Tibial artery (tissue), 4 donors: Measurements from ENCODE around the gene BDH2.

Source experiments
- DNase-seq, 2 donors: peaks; one replicate each; pipeline ENCODE4 v3.0.0-alpha.2; 2019
- H3K27ac ChIP-seq, 2 donors: fragments of 200-600 bp; sonication (generic) in 1 of 2; 1 replicate in 1 of 2; 2 replicates in 1 of 2; pipeline ENCODE4 v1.5.1; 2018 to 2019; ENCODE audit warnings: mild to moderate bottlenecking in 1 of 2
- H3K27me3 ChIP-seq, 2 donors: fragments of 200-600 bp; sonication (generic) in 1 of 2; one replicate each; pipeline versions ENCODE4 v1.5.1 to v1.6.0; 2016 to 2019
- H3K36me3 ChIP-seq, 3 donors: fragments of 200-600 bp; sonication (generic) in 2 of 3; one replicate each; pipeline ENCODE4 v1.5.1; 2016 to 2019; ENCODE audit warnings: mild to moderate bottlenecking in 2 of 3
- H3K4me1 ChIP-seq, 4 donors: fragments of 200-600 bp; sonication (generic) in 2 of 4; 1 replicate in 3 of 4; 2 replicates in 1 of 4; pipeline ENCODE4 v1.5.1; 2016 to 2019
- H3K4me3 ChIP-seq, 2 donors: fragments of 200-600 bp; sonication (generic) in 1 of 2; 1 replicate in 1 of 2; 2 replicates in 1 of 2; pipeline ENCODE4 v1.5.1; 2018 to 2019; ENCODE audit warnings: mild to moderate bottlenecking in 2 of 2
- H3K9me3 ChIP-seq, 3 donors: fragments of 200-600 bp; sonication (generic) in 1 of 3; one replicate each; pipeline ENCODE4 v1.5.1; 2016 to 2019
- CTCF ChIP-seq, 2 experiments: fragments of 200-600 bp in 1 of 2; fragments of 450-650 bp in 1 of 2; IDR thresholded peaks; one replicate each; pipeline ENCODE4 v1.5.1; 2017 to 2019; ENCODE audit warnings: antibody characterized with exemption in 2 of 2, mild to moderate bottlenecking in 1 of 2, moderate library complexity in 1 of 2
- intact Hi-C: fragments of 100-400 bp; cut with DNase I; formaldehyde crosslinking; loops from one replicate; pipeline ENCODE4 v1.15.0; 2023; ENCODE audit warnings: low total_unique reads

The BDH2 gene

GRCh38 chr4:103099691-103100392 lies at the start of gene BDH2:
TSS of gene BDH2 (minus strand) at chr4:103099834. CDS start at chr4:103096254, 3,580 bp downstream.
- Histone ChIP-seq H3K27ac (peak within 1 kb of the TSS; percentile 75 to 81), H3K4me3 (peak within 1 kb of the TSS; percentile 54 to 56), H3K4me1 (peaks cover 0 to 35% (median 13%) of the 10 kb centered on the region in 4 donors), H3K27me3 (no peaks in the 10 kb centered on the region), H3K9me3 (no peaks in the 10 kb centered on the region), H3K36me3 (peaks cover 0 to 4% (median 3%) of the 10 kb centered on the region in 3 donors)
- peak; percentile 64 to 67 for DNase-seq
- TF ChIP-seq CTCF (IDR thresholded peaks at IDR 0.05): peak; percentile 74 to 81
- intact Hi-C loops: loop anchor here (5.0 kb wide), 1 partner anchor 53 kb away; no protein-coding TSS in a partner anchor

GRCh38 chr4:103144926-103145325 lies 45.3 kb upstream of the BDH2 start:
- intact Hi-C loops: no loop called here
- TF ChIP-seq CTCF (IDR thresholded peaks at IDR 0.05): no peak

GRCh38 chr4:103137446-103137827 lies 37.8 kb upstream of the BDH2 start:
- Histone ChIP-seq H3K4me3 (no peak overlapping the region), H3K27me3 (no peaks in the 10 kb centered on the region), H3K27ac (no peak overlapping the region), H3K36me3 (no peaks in the 10 kb centered on the region), H3K4me1 (no peaks in the 10 kb centered on the region), H3K9me3 (no peaks in the 10 kb centered on the region)
- intact Hi-C loops: no loop called here
- DNase-seq: no peak
- TF ChIP-seq CTCF (IDR thresholded peaks at IDR 0.05): no peak

More at GRCh38 chr4:103144926-103145325, 45.3 kb upstream of the BDH2 start:
- H3K36me3 ChIP-seq: no peaks in the 10 kb centered on the region
- H3K27ac ChIP-seq: no peak overlapping the region
- H3K4me1 ChIP-seq: no peaks in the 10 kb centered on the region
- no peaks in the 10 kb centered on the region for H3K9me3 ChIP-seq
- H3K27me3 ChIP-seq: no peaks in the 10 kb centered on the region
- no peak for DNase-seq
- no peak overlapping the region for H3K4me3 ChIP-seq

GRCh38 chr4:103136671-103137445 lies 37.2 kb upstream of the BDH2 start:
- no peaks in the 10 kb centered on the region for H3K27me3 ChIP-seq
- no peaks in the 10 kb centered on the region for H3K9me3 ChIP-seq
- no peaks in the 10 kb centered on the region for H3K36me3 ChIP-seq
- no peak overlapping the region for H3K27ac ChIP-seq
- no peaks in the 10 kb centered on the region for H3K4me1 ChIP-seq
- no peak for TF ChIP-seq CTCF (IDR thresholded peaks at IDR 0.05)
- intact Hi-C loops: no loop called here
- no peak for DNase-seq
- H3K4me3 ChIP-seq: no peak overlapping the region

- no peaks in the 10 kb centered on the region for H3K27me3 ChIP-seq
- no peak overlapping the region for H3K27ac ChIP-seq
- intact Hi-C loops: no loop called here
- H3K4me1 ChIP-seq: no peaks in the 10 kb centered on the region
- H3K4me3 ChIP-seq: no peak overlapping the region
- H3K36me3 ChIP-seq: no peaks in the 10 kb centered on the region
- DNase-seq: no peak
- peaks cover 0 to 13% (median 0%) of the 10 kb centered on the region in 3 donors for H3K9me3 ChIP-seq
- no peak for TF ChIP-seq CTCF (IDR thresholded peaks at IDR 0.05)
These were observed 29.5 kb upstream of the BDH2 start for GRCh38 chr4:103129174-103129573.
